ENCODE results near the gene PAH. TPM values are rescaled to one million over a fixed set of nuclear protein-coding genes. Genes with fewer than 3 reads are reported as not detected.

Gene PAH
- total and polyA plus RNA-seq, 2 of the 4 experiments (the other 2 are of a cell fraction): not detected

DNA sequence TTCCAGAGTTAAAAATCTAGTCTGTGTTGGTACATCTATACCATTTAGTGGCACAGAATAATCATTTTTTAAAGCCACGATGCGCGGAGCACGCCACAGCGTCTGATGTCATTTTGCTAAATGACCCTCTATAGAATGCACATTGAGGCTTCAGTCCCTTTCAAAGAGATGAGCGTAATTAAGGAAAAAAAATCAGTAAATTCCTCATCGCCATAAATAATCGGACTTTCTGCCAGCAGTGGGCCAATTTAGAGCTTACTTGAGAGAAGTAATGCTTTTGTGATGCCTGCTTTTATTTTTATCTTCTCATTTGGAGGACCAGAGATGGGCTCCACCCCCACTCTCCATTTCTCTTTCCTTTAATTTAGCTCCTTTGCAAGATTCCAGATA, 44.4 kb upstream of the PAH start:
- Histone ChIP-seq H3K79me1 (ENCODE audit: low read depth in 1 of 2, low read length in 2 of 2) (no peaks in the 10 kb centered on the region), H2BK120ac (ENCODE audit: low read depth, low read length) (no peak overlapping the region), H2BK20ac (ENCODE audit: low read depth, low read length) (no peak overlapping the region), H3K4ac (ENCODE audit: low read depth, low read length) (no peak overlapping the region), H3K14ac (replicated peaks; ENCODE audit: low read depth, low read length) (no peak overlapping the region), H3K18ac (ENCODE audit: low read depth, low read length) (no peak overlapping the region), H3K4me1 (ENCODE audit: control insufficient read depth, insufficient read depth, low read length) (no peaks in the 10 kb centered on the region), H3K56ac (ENCODE audit: extremely low read depth, insufficient read depth, low read length) (no peak overlapping the region), H3K36me3 (ENCODE audit: control insufficient read depth, insufficient read depth, low read length) (no peaks in the 10 kb centered on the region), H4K8ac (ENCODE audit: low read depth in 2 of 2, low read length in 2 of 2) (no peak overlapping the region), H3K9ac (ENCODE audit: low read depth, low read length) (no peak overlapping the region), H4K91ac (ENCODE audit: insufficient read depth, low read depth, low read length) (no peak overlapping the region), H3K27ac (ENCODE audit: insufficient read depth, low read length) (no peak overlapping the region), H3K9me1 (ENCODE audit: insufficient read depth, low read length) (no peaks in the 10 kb centered on the region), H2BK15ac (ENCODE audit: low read depth, low read length) (no peak overlapping the region), H3K27me3 (ENCODE audit: control insufficient read depth, insufficient read depth, low read length) (peaks cover 45% of the 10 kb centered on the region), H2AK9ac (replicated peaks; ENCODE audit: low read depth, low read length, poor library complexity) (no peak overlapping the region), H3K4me2 (ENCODE audit: low read depth, low read length) (no peak overlapping the region), H3K9me3 (ENCODE audit: control insufficient read depth, insufficient read depth, low read length) (0 out of 2 replicates have a peak, but pooled peaks cover 2% of the 10 kb centered on the region), H4K5ac (ENCODE audit: low read depth, low read length) (no peak overlapping the region), H2AK5ac (ENCODE audit: low read depth, low read length) (no peak overlapping the region), H2AFZ (replicated peaks; ENCODE audit: low read length, poor library complexity) (no peak overlapping the region), H2BK5ac (ENCODE audit: low read depth, low read length, poor library complexity, severe bottlenecking) (no peak overlapping the region), H3K23ac (ENCODE audit: low read depth, low read length) (no peak overlapping the region), H4K20me1 (ENCODE audit: insufficient read depth, low read length) (no peaks in the 10 kb centered on the region), H3K4me3 (ENCODE audit: insufficient read depth, low read depth, low read length) (no peak overlapping the region)
- POLR2A ChIA-PET (ENCODE audit: unreplicated experiment): no interaction called here
- CTCF ChIA-PET: no interaction called here
- in situ Hi-C loops (cut with MboI; ENCODE audit: low sequenced_read_pairs) (no loop called here), intact Hi-C loops (cut with micrococcal nuclease) (no loop called here), dilution Hi-C loops (cut with HindIII; ENCODE audit: low sequenced_read_pairs, unreplicated experiment) (no loop called here)
- ATAC-seq (ENCODE audit: low read depth) (no peak), DNase-seq (no peak)
- no CpG with 5 or more reads among the region's 8 CpGs for WGBS, 2 experiments (ENCODE audit: extremely low coverage in 2 of 2, insufficient read length in 1 of 2)
- TF ChIP-seq MXI1 (IDR thresholded peaks at IDR 0.05; ENCODE audit: borderline replicate concordance, low read depth, low read length): no peak
- no peak for TF ChIP-seq BHLHE40 (IDR thresholded peaks at IDR 0.05; ENCODE audit: low read depth, low read length)
- TF ChIP-seq CHD1 (IDR thresholded peaks at IDR 0.05; ENCODE audit: low read depth, low read length): no peak
- TF ChIP-seq MAFK (IDR thresholded peaks at IDR 0.05; ENCODE audit: low read depth, low read length): no peak
- TF ChIP-seq MAZ (IDR thresholded peaks at IDR 0.05; ENCODE audit: borderline replicate concordance, low read depth, low read length): no peak
- BruUV-seq (replicated peaks): no TSS peak

Data from IMR-90 (cell line).